Right renal cortex interstitium (tissue), 3 donors: Measurements from ENCODE around the gene NEU1. TPM values are rescaled to one million over a fixed set of nuclear protein-coding genes. Genes with fewer than 3 reads are reported as not detected.

Experiments used
- DNase-seq, 3 donors: peaks; one replicate each; pipeline ENCODE4 v3.0.0-alpha.2; 2013; ENCODE audit warnings: low read depth in 3 of 3, low spot score in 2 of 3
- polyA plus RNA-seq, 3 donors: library from polyadenylated mRNA; unstranded; fragments of 120-200 nt; gene quantifications; one replicate each; pipeline ENCODE4 v1.2.1, GENCODE V29; 2013; ENCODE audit not compliant: insufficient read length in 3 of 3

NEU1 gene
- polyA plus RNA-seq, 3 donors = 69.0 to 89.7 (median 77.5) TPM

- no peak for DNase-seq
Measured at GRCh38 chr6:31896856-31897611, 34.4 kb upstream of the NEU1 start.

GRCh38 chr6:31896493-31896855 lies 33.9 kb upstream of the NEU1 start:
- no peak for DNase-seq

GRCh38 chr6:31892821-31893220 lies 30.2 kb upstream of the NEU1 start:
- DNase-seq = no peak

- DNase-seq = no peak
Measured at GRCh38 chr6:31889331-31889972, 26.8 kb upstream of the NEU1 start.

GRCh38 chr6:31888276-31889258 lies 25.9 kb upstream of the NEU1 start:
- DNase-seq = no peak

GRCh38 chr6:31887173-31888007 lies 24.8 kb upstream of the NEU1 start:
- DNase-seq = no peak

GRCh38 chr6:31886541-31886991 lies 23.9 kb upstream of the NEU1 start:
- DNase-seq = no peak

GRCh38 chr6:31884528-31885035 lies 22.0 kb upstream of the NEU1 start:
- DNase-seq = no peak

GRCh38 chr6:31883676-31884075 lies 21.1 kb upstream of the NEU1 start:
- DNase-seq = no peak

GRCh38 chr6:31882344-31882743 lies 19.7 kb upstream of the NEU1 start:
- DNase-seq = no peak

- DNase-seq = no peak
Measured at GRCh38 chr6:31881136-31881859, 18.7 kb upstream of the NEU1 start.

- DNase-seq = no peak
Measured at GRCh38 chr6:31880616-31881015, 18.0 kb upstream of the NEU1 start.

- no peak for DNase-seq
Measured at GRCh38 chr6:31879901-31880300, 17.3 kb upstream of the NEU1 start.

GRCh38 chr6:31879143-31879542 lies 16.5 kb upstream of the NEU1 start:
- DNase-seq = no peak

- DNase-seq = no peak
Measured at GRCh38 chr6:31878726-31879125, 16.1 kb upstream of the NEU1 start, which contains the start of gene SLC44A4. Gene SLC44A4, minus strand, starts transcription at chr6:31878997. Its CDS starts 17 bp downstream, at chr6:31878980.

GRCh38 chr6:31878222-31878621 lies 15.6 kb upstream of the NEU1 start:
- no peak for DNase-seq

GRCh38 chr6:31877651-31878161 lies 15.1 kb upstream of the NEU1 start:
- no peak for DNase-seq

- DNase-seq = no peak
Measured at GRCh38 chr6:31877125-31877650, 14.6 kb upstream of the NEU1 start.

- no peak for DNase-seq
Measured at GRCh38 chr6:31876357-31876756, 13.7 kb upstream of the NEU1 start.
